Right lobe of liver (tissue), 4 donors: ENCODE measurements around the gene SLC39A9.

ENCODE experiments used
- POLR2A ChIP-seq: fragments of 450-650 bp; IDR thresholded peaks from one replicate; pipeline ENCODE4 v1.6.1; 2017; ENCODE audit warnings: antibody characterized with exemption, mild to moderate bottlenecking
- TF ChIP-seq, protein P1 (sequence below), 4 donors: fragments of 200-600 bp in 3 of 4; fragments of 450-650 bp in 1 of 4; IDR thresholded peaks; one replicate each; pipeline versions ENCODE4 v1.5.1 to v1.8.0; 2016 to 2022; ENCODE audit warnings: antibody characterized with exemption in 4 of 4, mild to moderate bottlenecking in 2 of 4
- donor health status: DM: no; HTN: no; CAD: no.
- donor health status: DM: no; HTN: no; CAD: no.
- donor health status: DM: no; HTN: yes; CAD: no.

DNA sequence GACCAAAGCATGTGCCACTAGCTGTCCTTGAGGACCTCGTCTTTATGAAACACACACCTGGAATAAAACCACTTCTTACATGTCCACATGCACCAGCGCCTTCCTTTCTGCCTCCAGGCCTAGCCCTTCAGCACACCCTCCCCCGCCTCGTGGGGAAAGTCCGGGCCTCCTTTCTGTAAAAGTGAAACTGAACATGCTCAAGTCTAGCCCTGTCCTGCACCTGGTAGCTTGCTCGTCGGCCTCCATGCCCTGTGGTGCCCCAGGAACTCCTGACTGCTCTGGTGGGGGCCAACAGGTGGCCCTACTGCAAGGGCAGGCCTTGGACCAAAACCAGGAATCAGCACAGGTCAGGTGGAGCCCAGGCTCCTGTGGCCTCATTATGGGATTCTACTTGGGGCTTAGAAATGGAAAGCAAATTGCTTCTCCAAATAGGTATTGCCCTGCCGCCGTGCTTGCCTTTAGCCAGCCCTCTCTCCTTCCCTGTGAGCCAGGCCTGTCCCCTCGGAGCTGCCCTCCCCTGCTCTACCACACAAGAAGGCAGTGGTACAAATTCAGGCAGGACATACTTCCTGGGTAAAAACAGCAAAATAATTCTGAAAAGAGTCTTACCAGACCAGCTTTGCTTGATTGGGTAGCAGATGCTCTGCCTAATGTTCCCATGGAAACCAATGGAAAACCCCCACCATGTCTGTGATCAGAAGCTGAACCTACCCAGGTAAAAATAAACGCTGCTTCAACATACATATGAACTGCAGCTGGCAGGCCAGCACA, 43.9 kb upstream of the SLC39A9 start:
- TF ChIP-seq, protein P1, sequence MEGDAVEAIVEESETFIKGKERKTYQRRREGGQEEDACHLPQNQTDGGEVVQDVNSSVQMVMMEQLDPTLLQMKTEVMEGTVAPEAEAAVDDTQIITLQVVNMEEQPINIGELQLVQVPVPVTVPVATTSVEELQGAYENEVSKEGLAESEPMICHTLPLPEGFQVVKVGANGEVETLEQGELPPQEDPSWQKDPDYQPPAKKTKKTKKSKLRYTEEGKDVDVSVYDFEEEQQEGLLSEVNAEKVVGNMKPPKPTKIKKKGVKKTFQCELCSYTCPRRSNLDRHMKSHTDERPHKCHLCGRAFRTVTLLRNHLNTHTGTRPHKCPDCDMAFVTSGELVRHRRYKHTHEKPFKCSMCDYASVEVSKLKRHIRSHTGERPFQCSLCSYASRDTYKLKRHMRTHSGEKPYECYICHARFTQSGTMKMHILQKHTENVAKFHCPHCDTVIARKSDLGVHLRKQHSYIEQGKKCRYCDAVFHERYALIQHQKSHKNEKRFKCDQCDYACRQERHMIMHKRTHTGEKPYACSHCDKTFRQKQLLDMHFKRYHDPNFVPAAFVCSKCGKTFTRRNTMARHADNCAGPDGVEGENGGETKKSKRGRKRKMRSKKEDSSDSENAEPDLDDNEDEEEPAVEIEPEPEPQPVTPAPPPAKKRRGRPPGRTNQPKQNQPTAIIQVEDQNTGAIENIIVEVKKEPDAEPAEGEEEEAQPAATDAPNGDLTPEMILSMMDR (IDR thresholded peaks at IDR 0.05) = no peak
- no peak for TF ChIP-seq POLR2A
